Calu3 (cell line): ENCODE data around the gene GALNT6. TPM values are rescaled to one million over a fixed set of nuclear protein-coding genes. Genes with fewer than 3 reads are reported as not detected.

ENCODE experiments used
- BruUV-seq: library from RNA; stranded (reverse); fragments of 400-500 nt; replicated peaks from 2 replicates; lab custom pipeline; 2021; lab: Mats Ljungman, UMichigan
- CTCF ChIA-PET: fragments of 300-600 bp; sonication (Branson Sonifier 250); formaldehyde crosslinking; loops from one replicate; lab custom pipeline; 2022; ENCODE audit warnings: antibody characterized with exemption; lab: Charles Lee
- DNase-seq: peaks from one replicate; pipeline ENCODE4 v3.0.0; 2022
- H3K27ac Mint-ChIP-seq: one replicate; pipeline ENCODE4 v1.8.0; 2022; ENCODE audit warnings: mixed read lengths; ENCODE audit not compliant: unreplicated experiment
- H3K27me3 Mint-ChIP-seq: one replicate; pipeline ENCODE4 v1.8.0; 2022; ENCODE audit warnings: mixed read lengths; ENCODE audit not compliant: unreplicated experiment
- H3K36me3 Mint-ChIP-seq: one replicate; pipeline ENCODE4 v1.8.0; 2022; ENCODE audit warnings: mild to moderate bottlenecking, moderate library complexity, mixed read lengths; ENCODE audit not compliant: insufficient read depth, unreplicated experiment
- H3K4me1 Mint-ChIP-seq: one replicate; pipeline ENCODE4 v1.8.0; 2022; ENCODE audit warnings: mild to moderate bottlenecking, low read depth, mixed read lengths; ENCODE audit not compliant: unreplicated experiment
- H3K4me3 Mint-ChIP-seq: one replicate; pipeline ENCODE4 v1.8.0; 2022; ENCODE audit warnings: mild to moderate bottlenecking, low read depth, moderate library complexity, mixed read lengths; ENCODE audit not compliant: unreplicated experiment
- H3K9me3 Mint-ChIP-seq: one replicate; pipeline ENCODE4 v1.8.0; 2022; ENCODE audit warnings: low read depth, mixed read lengths; ENCODE audit not compliant: unreplicated experiment
- intact Hi-C: fragments of 100-400 bp; cut with micrococcal nuclease; formaldehyde crosslinking; loops from one replicate; pipeline ENCODE4 v1.10.0; 2022; ENCODE audit not compliant: unreplicated experiment
- total RNA-seq: library from RNA; stranded (reverse); gene quantifications from 2 replicates; pipeline ENCODE4 v1.2.3, GENCODE V29; 2022
- TF ChIP-seq, protein P1 (sequence below): fragments of 200-600 bp; IDR thresholded peaks from one replicate; pipeline ENCODE4 v1.8.0; 2022; ENCODE audit warnings: antibody characterized with exemption; ENCODE audit not compliant: unreplicated experiment

The GALNT6 gene
- total RNA-seq, 1 experiment from 2014 or later: 45.3 TPM

DNA sequence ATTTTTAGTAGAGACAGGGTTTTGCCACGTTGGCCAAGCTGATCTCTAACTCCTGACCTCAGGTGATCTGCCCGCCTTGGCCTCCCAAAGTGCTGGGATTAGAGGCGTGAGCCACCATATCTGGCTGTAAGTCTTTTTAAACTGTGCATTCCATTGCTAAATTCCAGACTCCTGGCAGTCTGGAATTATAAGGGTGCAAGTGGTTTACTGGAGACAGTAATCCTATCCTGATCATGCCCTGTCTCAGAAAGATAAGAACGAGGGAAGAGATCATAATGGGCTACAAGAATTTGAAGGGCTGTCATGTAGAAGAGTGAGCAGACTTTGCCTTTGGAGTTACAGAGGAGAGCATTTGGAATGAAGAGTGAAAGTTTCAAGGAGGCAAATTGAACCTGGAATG, 26.6 kb upstream of the GALNT6 start:
- no peaks in the 10 kb centered on the region for H3K4me1 Mint-ChIP-seq
- CTCF ChIA-PET: no interaction called here
- no peaks in the 10 kb centered on the region for H3K9me3 Mint-ChIP-seq
- DNase-seq: no peak
- no peaks in the 10 kb centered on the region for H3K36me3 Mint-ChIP-seq
- TF ChIP-seq, protein P1, sequence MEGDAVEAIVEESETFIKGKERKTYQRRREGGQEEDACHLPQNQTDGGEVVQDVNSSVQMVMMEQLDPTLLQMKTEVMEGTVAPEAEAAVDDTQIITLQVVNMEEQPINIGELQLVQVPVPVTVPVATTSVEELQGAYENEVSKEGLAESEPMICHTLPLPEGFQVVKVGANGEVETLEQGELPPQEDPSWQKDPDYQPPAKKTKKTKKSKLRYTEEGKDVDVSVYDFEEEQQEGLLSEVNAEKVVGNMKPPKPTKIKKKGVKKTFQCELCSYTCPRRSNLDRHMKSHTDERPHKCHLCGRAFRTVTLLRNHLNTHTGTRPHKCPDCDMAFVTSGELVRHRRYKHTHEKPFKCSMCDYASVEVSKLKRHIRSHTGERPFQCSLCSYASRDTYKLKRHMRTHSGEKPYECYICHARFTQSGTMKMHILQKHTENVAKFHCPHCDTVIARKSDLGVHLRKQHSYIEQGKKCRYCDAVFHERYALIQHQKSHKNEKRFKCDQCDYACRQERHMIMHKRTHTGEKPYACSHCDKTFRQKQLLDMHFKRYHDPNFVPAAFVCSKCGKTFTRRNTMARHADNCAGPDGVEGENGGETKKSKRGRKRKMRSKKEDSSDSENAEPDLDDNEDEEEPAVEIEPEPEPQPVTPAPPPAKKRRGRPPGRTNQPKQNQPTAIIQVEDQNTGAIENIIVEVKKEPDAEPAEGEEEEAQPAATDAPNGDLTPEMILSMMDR: no peak
- no peak overlapping the region for H3K4me3 Mint-ChIP-seq
- no TSS peak for BruUV-seq
- intact Hi-C loops: no loop called here
- H3K27me3 Mint-ChIP-seq: peaks cover 20% of the 10 kb centered on the region
- H3K27ac Mint-ChIP-seq: no peak overlapping the region

DNA sequence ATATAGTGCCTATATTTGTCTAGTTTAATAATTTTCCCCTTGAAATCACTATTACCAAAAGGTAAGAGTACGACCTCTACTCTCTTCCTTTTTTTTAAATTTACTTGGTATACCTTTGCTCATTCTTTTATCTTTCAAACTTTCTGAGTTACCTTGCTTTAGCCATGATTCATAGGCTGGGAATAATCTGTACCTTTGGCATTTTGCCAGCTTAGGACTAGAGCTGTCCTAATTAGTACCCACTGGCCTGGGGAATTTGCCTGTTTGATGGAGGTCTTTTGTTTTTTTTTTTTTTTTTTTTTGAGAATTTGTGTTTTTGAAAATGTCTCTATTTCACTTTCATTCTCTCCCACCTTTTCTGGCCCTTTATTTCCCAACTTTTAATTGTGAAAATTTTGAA, 24.7 kb upstream of the GALNT6 start:
- H3K4me1 Mint-ChIP-seq: no peaks in the 10 kb centered on the region
- CTCF ChIA-PET: interaction anchor here (0.6 kb wide), 1 partner anchor 810 kb away, joined by 3 read pairs; no protein-coding TSS in a partner anchor
- TF ChIP-seq, protein P1: no peak
- peaks cover 15% of the 10 kb centered on the region for H3K27me3 Mint-ChIP-seq
- no peaks in the 10 kb centered on the region for H3K9me3 Mint-ChIP-seq
- intact Hi-C loops: no loop called here
- H3K36me3 Mint-ChIP-seq: no peaks in the 10 kb centered on the region
- DNase-seq: no peak
- no TSS peak for BruUV-seq
- H3K27ac Mint-ChIP-seq: no peak overlapping the region
- H3K4me3 Mint-ChIP-seq: no peak overlapping the region

DNA sequence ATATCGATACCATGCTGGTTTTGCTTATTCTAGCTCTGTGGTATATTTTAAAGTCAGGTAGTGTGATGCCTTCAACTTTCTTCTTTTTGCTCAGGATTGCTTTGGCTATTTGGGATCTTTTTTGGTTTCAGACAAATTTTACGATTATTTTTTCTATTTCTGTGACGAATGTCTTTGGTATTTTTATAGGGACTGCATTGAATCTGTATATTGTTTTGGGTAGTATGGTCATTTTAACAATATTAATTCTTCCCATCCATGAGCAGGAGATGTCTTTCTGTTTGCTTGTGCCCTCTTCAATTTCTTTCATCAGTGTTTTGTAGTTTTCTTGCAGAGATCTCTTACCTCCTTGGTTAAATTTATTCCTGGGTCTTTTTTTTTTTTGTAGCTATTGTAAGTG, 22.6 kb upstream of the GALNT6 start:
- CTCF ChIA-PET: no interaction called here
- no peaks in the 10 kb centered on the region for H3K36me3 Mint-ChIP-seq
- TF ChIP-seq, protein P1: no peak
- no peak overlapping the region for H3K27ac Mint-ChIP-seq
- BruUV-seq: no TSS peak
- H3K27me3 Mint-ChIP-seq: no peaks in the 10 kb centered on the region
- DNase-seq: no peak
- intact Hi-C loops: no loop called here
- no peaks in the 10 kb centered on the region for H3K9me3 Mint-ChIP-seq
- no peaks in the 10 kb centered on the region for H3K4me1 Mint-ChIP-seq
- no peak overlapping the region for H3K4me3 Mint-ChIP-seq

DNA sequence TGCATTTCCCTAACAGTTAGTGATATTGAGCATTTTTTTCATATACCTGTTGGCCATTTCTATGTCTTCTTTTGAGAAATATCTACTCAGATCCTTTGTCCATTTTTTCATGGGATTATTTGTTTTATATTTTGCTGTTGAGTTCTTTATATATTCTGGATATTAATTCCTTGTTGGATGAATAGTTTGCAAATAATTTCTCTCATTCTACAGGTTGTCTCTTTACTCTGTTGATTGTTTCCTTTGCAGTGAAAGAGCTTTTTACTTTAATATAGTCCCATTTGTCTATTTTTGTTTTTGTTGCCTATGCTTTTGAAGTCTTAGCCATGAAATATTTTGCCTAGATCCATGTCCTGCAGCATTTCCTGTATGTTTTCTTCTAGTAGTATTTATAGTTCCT, 21.9 kb upstream of the GALNT6 start:
- intact Hi-C loops: no loop called here
- Mint-ChIP-seq H3K4me3 (no peak overlapping the region), H3K27me3 (no peaks in the 10 kb centered on the region), H3K27ac (no peak overlapping the region), H3K9me3 (no peaks in the 10 kb centered on the region), H3K4me1 (no peaks in the 10 kb centered on the region), H3K36me3 (no peaks in the 10 kb centered on the region)
- no peak for DNase-seq
- CTCF ChIA-PET: no interaction called here
- BruUV-seq: no TSS peak
- TF ChIP-seq, protein P1: no peak
